Right kidney (tissue), 1 donor: Measurements from ENCODE around the gene DNAH11.
"Not testable (repeated sequence)": the region's sequence is repeated elsewhere in the genome, so short reads cannot be mapped to it uniquely, and the experiment has no call there.

Source experiments
- DNase-seq: peaks from one replicate; pipeline ENCODE4 v3.0.0-alpha.2; 2016

Gene DNAH11

GRCh38 chr7:21778953-21779352, 236.1 kb downstream of the DNAH11 start:
- DNase-seq = no peak

DNA sequence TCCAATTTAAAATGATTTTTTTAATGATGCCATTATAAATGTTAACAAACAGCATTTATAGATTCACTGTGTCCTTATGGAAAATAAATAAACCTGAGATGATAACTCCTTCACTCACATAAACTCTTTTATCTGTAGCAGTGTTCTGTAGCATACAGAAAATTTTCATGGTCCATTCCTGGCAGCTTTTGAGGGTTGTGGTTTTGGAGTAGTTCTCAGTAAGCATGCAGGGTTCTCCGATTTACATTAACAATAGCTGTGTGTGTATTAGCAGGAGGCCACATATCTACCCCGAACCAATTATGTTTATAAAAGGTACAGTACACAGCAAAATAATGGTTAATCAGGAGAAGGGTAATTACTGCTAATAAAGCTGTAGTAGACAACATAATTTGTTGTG, 240.2 kb downstream of the DNAH11 start:
- DNase-seq = no peak

DNA sequence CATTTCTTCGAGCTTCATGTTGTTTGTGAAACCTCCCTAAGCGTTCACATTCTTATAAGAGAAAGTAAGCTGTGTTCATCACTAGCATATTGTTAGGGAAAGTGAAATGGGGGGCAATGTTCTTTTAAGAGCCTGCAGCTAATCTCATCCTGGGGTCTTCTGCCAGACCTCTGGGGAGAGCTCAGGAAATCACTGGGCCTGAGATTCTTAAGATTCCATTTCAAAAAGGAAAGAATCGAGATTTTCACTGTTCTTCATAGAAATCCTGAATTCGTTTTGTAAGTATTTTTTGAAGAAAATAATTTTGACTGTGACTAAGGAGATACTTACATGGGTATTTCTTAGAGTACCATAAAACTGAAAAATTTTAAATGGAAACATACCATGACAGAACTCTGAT, 242.2 kb downstream of the DNAH11 start:
- no peak for DNase-seq

GRCh38 chr7:21805791-21806190, 263.0 kb downstream of the DNAH11 start:
- DNase-seq = no peak

DNA sequence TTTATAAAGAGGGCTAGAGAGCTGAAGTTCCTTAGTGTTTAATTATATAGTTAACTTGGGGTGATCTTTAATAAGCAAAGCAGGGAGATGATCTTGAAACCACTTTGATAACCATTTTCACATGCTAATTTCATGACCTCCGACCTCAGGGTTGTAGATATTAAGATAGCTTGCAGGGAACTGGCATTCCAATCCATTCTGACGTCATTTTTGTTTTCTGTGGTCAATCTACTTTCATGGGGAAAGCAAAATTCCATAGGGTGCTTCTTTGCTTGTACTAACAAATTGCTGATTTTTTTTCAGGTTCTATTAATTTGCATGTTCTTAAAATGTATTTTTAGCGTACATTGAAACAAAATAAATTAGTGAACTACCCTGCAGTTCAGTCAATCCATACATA, 263.5 kb downstream of the DNAH11 start:
- no peak for DNase-seq

DNA sequence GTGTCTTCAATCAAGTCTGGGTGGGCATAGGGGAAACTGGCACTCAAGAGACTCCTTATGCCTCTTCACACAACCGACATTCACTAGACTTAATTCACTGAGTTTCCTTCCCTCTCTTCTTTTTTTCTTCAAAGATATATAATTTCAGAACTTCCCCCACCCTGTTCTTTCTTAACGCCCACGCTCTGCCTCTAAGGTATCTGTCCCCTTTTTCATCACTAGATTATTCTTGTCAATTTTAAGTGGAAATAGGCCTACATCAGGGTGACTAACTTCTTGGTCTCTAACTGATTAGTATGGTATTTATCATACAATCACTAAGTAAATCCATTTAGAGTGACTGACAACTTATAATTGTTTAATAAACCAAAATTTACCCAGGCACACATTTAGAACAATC, 276.2 kb downstream of the DNAH11 start:
- DNase-seq = no peak

DNA sequence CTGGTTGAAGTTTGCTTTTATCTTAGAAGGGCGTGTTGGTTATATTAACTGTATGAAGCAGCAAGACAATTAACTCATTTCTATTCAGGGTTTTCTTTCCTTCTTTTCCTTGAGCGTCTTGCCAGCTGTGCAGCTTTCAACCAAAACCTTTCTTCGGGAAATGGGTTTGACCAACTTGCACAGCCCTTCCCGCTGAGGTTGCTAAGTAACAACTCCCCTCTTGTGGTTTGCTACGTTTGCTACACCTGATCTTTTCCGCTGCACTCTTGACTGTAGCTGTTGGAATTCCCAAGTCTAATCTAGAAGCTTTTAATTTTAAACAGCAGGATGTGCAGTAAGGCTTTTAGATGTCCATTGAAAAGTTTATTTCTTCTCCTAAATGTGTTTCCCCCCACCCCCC, 286.0 kb downstream of the DNAH11 start:
- no peak for DNase-seq

DNA sequence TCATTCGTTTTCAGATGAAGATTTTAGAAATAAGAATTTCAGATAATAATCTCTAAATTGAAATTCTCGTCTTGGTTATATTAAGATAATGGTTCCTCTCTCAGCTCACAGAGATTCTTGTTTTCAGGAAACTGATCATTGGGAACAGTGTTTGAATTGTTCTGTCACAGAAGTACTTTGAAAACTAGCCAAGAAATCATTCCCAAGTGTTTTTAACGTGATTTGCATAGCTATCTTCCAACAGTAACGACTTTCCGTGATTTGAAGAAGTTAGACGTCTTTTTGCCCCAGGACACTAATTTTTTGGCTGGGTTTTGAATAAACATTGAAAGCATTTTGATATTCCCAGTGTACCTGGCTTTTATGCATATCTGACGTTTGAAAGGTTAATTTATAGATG, 286.9 kb downstream of the DNAH11 start:
- DNase-seq = no peak

- DNase-seq = no peak
Observed at GRCh38 chr7:21844742-21845141, 301.9 kb downstream of the DNAH11 start.

DNA sequence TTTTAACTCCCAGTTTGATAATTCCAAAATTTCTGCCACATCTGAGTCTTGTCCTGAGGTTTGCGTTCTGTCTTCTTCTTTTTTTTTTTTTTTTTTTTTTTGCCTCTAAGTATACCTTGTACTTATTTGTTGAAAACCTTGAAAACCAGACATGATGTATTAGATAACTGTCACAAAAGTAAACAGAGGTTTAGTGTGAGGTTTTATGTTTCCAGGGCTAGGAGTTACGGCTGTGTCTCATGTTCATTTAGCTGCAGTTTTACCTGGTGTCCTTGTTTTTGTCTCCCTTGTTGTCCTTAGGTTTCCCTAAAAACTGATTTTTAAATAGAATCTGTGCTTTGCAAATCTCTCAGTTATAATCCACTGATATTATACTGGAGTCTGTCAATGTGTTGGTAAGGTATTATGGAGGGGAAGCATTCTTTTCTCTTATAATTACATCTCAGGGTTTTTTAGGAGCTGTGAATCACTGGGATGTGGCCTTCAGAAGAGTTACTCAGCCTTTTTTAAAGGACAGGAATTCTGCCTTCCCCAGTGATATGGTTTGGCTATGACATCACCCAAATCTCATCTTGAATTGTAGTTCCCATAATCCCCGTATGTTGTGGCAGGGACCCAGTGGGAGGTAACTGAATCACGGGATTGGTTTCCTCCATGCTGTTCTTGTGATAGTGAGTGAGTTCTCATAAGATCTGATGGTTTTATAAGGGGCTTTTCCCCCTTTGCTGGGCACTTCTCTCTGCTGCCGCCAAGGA, 307.9 kb downstream of the DNAH11 start:
- no peak for DNase-seq

- DNase-seq = no peak
Observed at GRCh38 chr7:21851559-21851967, 308.7 kb downstream of the DNAH11 start.

DNA sequence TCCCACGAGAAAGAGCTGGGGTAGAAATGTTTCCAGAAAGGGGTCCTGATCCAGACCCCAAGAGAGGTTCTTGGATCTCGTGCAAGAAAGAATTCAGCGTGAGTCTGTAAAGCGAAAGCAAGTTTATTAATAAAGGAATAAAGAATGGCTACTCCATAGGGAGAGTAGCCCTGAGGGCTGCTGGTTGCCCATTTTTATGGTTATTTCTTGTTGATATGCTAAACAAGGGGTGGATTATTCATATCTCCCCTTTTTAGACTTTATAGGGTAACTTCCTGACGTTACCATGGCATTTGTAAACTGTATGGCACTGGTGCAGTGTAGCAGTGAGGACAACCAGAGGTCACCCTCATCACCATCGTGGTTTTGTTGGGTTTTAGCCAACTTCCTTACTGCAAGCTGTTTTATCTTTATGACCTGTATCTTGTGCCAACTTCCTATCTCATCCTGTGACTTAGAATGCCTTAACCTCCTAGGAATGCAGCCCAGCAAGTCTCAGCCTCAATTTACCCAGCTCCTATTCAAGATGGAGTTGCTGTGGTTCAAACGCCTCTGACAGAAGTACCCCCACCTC, 322.9 kb downstream of the DNAH11 start:
- DNase-seq = not testable (repeated sequence)

GRCh38 chr7:21866731-21867130, 323.9 kb downstream of the DNAH11 start:
- DNase-seq = no peak

- no peak for DNase-seq
Observed at GRCh38 chr7:21867226-21867625, 324.4 kb downstream of the DNAH11 start.

DNA sequence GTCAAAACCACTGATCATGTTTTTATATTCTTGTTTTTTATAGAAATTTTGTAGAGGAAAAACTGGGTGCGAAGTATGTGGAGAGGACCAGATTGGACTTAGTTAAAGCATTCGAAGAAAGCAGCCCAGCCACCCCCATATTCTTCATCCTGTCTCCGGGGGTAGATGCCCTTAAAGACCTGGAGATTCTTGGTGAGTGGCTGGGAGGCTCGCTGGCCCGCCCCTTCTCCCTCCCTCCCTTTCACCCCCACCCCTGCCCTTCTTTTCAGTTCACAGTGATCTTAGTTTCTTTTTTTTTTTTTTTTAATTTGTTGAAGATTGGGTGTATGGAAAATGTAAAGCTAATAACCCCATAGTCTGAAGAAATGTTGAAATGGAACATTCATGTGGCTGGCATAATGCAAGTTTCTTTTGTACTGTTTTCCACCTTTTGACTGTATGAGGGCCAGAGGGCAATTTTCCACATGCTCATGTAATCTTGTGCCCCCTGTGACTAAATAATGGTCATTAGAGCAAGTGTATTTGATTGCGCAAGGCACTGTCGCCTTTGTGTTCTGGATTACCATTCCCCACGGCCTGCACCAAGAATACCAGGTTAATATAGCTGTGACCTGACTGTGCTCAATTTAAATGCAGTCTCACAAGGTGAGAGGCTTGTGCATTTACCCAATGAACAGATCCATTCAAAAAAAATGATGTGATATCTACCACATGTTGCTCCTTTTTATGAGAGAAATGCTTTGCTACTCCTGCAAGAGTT, 325.2 kb downstream of the DNAH11 start:
- no peak for DNase-seq

DNA sequence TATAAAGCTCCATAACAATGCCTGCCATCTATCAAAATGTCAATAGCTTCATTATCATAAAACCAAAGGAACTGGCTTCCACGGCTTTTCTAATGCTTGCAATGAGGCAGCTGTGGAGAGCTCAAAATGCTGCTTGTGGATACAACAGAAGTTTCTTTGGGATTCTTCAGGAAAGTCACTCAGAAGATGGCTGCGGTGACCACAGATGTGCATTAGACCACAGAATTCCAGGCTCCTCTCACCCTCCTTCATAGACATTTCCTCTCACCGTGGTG, 325.7 kb downstream of the DNAH11 start:
- DNase-seq = no peak

DNA sequence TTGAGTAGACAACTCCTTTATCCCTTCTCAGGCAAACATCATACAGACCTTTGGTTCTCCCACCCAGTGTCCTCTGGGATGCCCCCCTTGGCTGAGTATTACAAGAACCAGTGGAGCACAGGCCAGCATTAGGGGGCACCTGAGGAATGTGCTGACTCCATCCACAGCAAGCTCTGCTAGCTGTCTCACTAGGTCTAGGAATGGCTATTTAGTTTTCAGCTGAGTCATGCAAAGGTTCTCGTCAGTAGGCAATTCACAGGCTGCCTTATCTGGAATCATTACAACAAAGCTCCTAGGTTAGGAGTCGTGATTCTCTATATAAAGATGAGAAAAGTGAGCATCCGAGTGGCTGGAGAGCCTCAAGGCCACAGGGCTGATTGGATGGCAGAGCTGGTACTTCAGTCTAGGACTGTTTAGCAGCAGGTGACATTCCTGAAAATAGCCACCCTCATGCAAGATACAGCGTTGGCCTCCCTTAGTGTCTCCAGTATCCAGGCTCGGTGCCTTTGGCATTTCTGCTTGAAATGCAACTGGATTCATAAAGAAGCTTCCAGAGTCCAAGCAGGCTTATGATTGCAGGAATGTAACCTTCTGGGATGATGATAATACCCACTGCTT, 327.1 kb downstream of the DNAH11 start:
- DNase-seq = no peak

GRCh38 chr7:21883069-21883468, 340.2 kb downstream of the DNAH11 start:
- DNase-seq = no peak

GRCh38 chr7:21883501-21883900, 340.7 kb downstream of the DNAH11 start:
- not testable (repeated sequence) for DNase-seq

- no peak for DNase-seq
Observed at GRCh38 chr7:21884496-21884895, 341.7 kb downstream of the DNAH11 start.

- no peak for DNase-seq
Observed at GRCh38 chr7:21886396-21886795, 343.6 kb downstream of the DNAH11 start.

- no peak for DNase-seq
Observed at GRCh38 chr7:21887353-21887752, 344.5 kb downstream of the DNAH11 start.

DNA sequence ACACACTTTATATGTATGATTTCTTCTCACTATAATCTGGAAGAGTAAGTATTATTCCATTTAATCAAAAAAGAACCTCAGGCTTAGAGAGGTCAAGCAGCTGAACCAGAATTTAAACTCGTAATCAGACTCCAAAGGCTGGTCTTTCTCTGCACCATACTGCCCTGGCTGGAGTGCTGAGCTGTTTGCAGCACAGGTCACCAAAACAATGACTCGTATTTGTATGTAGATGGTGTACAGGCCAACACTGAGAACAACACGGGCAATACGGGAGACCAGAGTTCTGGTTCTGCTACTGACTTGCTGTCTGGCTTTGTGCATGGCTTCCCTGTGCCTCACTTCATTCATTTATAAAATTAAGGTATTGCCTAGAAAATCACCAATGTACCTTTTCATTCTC, 344.9 kb downstream of the DNAH11 start:
- DNase-seq = no peak
